H4 (cell line): ENCODE data around the gene KRTAP5-5. TPM values are rescaled to one million over a fixed set of nuclear protein-coding genes. Genes with fewer than 3 reads are reported as not detected.
A peak's percentile ranks its signal among the peaks of the same experiment; 100 is the strongest.
"Not testable (repeated sequence)": the region's sequence is repeated elsewhere in the genome, so short reads cannot be mapped to it uniquely, and the experiment has no call there.

Experiments
- DNase-seq: peaks from one replicate; pipeline ENCODE4 v3.0.0-alpha.2; 2015; ENCODE audit warnings: low spot score
- total RNA-seq: library from RNA; depleted of rRNA; stranded (reverse); fragments of >200 nt; shearing (Covaris generic); gene quantifications from 2 replicates; pipeline ENCODE4 v1.2.3, GENCODE V29; 2014

The KRTAP5-5 gene
- total RNA-seq, 1 experiment from 2014 or later: not detected

DNA sequence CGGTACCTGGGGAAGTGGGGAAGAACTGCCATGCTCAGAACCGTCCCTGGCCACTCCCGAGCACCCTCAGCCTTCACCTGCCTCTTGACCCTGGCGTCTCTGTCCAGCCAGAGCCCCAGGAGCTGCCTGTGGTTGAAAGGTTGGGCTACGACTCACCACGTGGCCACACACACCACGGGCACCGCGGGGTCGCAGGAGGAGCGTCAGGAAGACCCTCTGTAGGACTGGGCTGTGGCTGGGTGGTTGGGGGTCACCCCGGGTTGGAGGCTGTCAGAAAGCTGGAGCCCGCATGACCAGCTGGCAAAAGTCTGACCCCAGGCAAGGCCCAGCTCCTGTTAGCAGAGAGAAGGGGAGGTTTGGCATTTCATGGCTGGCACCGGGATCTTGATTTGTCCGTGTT is 11.5 kb downstream of the KRTAP5-5 start:
- DNase-seq: no peak

GRCh38 chr11:1642288-1643145 is 12.9 kb downstream of the KRTAP5-5 start:
- no peak for DNase-seq

- no peak for DNase-seq
Measured at GRCh38 chr11:1643146-1643690, 13.6 kb downstream of the KRTAP5-5 start.

- DNase-seq: no peak
Measured at GRCh38 chr11:1644601-1645356, 15.2 kb downstream of the KRTAP5-5 start.

GRCh38 chr11:1645357-1645821 is 15.8 kb downstream of the KRTAP5-5 start:
- no peak for DNase-seq

DNA sequence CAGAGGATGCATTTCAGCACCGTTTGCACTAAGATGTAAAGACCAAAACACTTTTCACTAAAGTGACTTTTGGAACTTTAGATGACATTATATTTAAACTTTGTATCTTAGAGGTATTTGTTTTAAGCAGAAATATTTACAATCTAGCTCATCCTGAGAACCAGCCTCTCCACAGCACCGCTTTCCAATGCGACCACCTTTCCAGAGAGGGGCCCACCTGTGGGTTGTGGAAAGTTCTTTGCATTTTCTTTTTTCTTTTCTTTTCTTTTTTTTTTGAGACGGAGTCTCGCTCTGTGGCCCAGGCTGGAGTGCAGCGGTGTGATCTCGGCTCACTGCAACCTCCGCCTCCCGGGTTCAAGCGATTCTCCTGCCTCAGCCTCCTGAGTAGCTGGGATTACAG is 17.0 kb downstream of the KRTAP5-5 start:
- DNase-seq: not testable (repeated sequence)

DNA sequence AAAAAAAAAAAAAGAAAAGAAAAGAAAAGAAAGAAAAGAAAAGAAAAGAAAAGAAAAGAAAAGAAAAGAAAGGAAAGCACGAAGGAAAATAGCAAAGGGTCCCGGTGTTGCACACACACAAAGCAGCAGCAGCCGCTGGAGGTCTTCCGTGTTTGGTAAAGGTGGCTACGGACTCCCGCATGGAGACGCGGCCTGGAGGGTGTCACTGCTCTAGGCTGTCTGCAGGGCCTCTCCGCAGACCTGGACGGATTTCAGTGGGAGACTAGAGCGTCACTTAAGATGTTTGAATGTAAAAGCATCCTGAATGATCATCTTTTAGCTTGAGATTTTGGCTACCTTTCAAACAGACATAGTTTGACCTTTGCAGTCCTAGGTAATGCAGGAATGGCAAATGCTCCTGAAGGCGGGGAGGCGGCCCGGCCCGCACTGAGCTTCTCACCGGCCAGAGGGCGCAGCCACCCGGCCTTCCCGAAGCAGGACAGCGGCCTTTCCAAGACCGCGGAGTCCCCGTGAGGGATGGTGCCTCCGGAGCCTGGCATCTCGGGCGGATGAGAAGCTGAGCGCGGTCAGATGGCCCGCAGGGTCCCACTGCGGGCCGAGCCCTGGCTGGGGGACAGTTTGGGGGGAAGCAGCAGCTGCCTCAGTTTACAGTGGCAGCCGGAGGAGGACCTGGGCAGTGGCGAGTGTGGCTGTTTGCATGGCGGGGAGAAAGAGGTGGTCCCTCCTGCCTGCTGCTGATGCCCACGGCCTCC is 18.5 kb downstream of the KRTAP5-5 start:
- DNase-seq: no peak

DNA sequence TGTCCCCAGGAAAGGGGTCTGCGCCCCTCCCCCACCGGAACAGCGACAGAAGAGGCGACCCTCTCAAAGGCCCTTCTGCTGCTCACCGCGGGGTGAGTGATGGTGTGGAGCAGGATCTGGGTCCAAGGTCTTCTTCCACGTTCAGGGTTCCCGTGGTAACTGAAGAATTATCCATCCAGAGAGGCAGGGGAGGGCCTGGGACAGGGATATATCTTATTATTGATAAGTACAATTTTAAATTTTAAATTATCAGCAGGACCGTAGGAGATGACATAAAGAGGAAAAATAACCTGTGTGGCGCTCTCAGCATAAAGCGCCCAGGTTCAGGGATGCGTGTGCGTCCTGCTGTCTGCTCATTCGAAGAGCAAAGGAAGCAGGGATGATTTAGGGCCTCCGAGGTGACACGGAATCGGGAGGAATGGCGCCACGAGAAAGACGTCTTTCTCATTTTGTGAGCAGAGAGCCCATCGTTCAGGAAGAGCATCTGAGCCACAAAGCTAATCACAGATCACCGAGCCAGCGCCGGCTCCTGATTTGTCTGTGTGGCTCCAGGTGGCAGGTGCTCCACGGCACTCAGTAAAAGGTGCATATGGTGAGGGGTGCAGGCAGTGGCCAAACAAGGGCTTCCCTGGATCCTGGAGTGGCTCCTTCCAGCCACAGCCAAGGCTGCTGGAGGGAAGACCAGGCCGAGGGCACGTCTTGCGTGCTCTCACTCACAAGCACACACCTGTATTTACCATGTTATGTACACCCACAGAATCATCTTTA is 19.3 kb downstream of the KRTAP5-5 start:
- DNase-seq: no peak

GRCh38 chr11:1650034-1650917 is 20.7 kb downstream of the KRTAP5-5 start:
- no peak for DNase-seq

DNA sequence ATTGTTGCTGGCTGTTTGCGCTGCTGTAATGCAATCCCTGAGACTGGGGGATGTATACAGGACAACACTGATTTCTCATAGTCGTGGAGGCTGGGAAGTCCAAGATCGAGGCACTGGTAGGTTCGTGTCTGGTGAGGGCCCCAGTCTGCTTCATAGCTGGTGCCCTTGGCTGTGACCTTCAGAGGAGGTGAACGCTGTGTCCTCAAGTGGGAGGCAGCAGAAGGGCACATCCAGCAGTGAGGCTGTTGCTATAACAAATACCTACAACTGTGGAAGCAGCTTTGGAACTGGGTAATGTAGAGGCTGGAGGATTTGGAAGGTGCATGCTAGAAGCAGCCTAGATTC is 21.3 kb downstream of the KRTAP5-5 start:
- DNase-seq: no peak

DNA sequence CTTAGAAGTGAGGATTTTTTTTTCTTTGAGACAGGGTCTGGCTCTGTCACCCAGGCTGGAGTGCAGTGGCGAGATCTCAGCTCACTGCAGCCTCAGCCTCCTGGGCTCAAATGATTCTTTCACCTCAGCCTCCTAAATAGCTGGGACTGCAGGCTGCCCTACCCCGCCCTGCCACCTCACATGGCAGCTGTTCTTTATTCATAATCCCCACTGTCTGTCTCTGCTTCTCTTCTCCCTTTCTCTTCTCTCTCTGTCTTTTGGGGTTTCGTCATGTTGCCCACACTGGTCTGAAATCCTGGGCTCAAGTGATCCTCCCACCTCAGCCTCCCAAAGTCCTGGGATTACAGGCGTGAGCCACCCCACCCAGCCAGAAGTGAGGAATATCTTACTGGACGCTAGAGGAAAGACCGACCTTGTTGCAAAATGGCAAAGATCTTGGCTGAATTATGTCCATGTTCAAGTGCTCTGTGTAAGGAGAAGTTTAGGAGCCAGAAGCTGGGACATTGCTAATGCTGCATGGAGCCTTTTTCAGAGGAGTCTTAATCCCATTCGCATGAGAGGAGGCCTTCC is 21.9 kb downstream of the KRTAP5-5 start:
- no peak for DNase-seq

- no peak for DNase-seq
Measured at GRCh38 chr11:1652026-1652425, 22.5 kb downstream of the KRTAP5-5 start.

DNA sequence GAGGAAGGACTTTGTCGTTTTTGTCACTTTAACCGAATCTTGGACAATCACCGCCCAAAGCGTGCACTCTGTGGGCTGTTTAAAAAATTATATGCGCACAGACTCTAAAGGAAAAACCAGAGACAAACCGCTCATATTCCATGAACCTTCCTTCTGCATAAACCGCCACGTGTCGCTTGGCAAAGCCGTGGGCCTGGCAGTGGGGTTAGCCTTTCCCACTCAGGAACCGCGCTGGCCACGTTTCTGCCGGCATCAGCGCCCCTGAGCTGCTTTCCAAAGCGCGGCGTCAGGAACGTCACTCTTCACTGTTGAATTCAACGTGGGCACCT is 22.8 kb downstream of the KRTAP5-5 start:
- DNase-seq: no peak

GRCh38 chr11:1652771-1653540 is 23.4 kb downstream of the KRTAP5-5 start:
- peak; percentile 42 for DNase-seq

- DNase-seq: no peak
Measured at GRCh38 chr11:1653541-1654387, 24.2 kb downstream of the KRTAP5-5 start.

GRCh38 chr11:1654388-1655167 is 25.0 kb downstream of the KRTAP5-5 start:
- no peak for DNase-seq
